SK-N-SH treated with all-trans-retinoic acid at 6 μM for 48 hours (cell line): Measurements from ENCODE around the gene ZBTB47.

Experiments used
- ATAC-seq: fragments of 200-7000 bp; cut with Tn5 transposase; 3 replicates; pipeline ENCODE4 v1.9.1; 2020; ENCODE audit warnings: mild to moderate bottlenecking, moderate library complexity
- ARNTL ChIP-seq: fragments of 450-650 bp; formaldehyde crosslinking; IDR thresholded peaks from 2 replicates; pipeline ENCODE4 v1.5.0; 2020; ENCODE audit warnings: low read depth, mild to moderate bottlenecking, moderate library complexity, borderline replicate concordance
- BACH2 ChIP-seq: fragments of 250-450 bp; sonication (Bioruptor Pico); IDR thresholded peaks from 2 replicates; pipeline ENCODE4 v1.9.0; 2021; ENCODE audit warnings: mild to moderate bottlenecking, borderline replicate concordance
- ESRRG ChIP-seq: fragments of 250-450 bp; sonication (Bioruptor Pico); IDR thresholded peaks from 2 replicates; pipeline ENCODE4 v1.6.1; 2021; ENCODE audit warnings: mild to moderate bottlenecking
- GLIS3 ChIP-seq: fragments of 250-450 bp; sonication (Bioruptor Pico); IDR thresholded peaks from 2 replicates; pipeline ENCODE4 v1.5.0; 2020; ENCODE audit warnings: mild to moderate bottlenecking, moderate library complexity
- ISL1 ChIP-seq: fragments of 250-450 bp; sonication (Bioruptor Pico); IDR thresholded peaks from 2 replicates; pipeline ENCODE4 v2.1.2; 2022; ENCODE audit warnings: mild to moderate bottlenecking, moderate library complexity
- OSR1 ChIP-seq: fragments of 250-450 bp; sonication (Bioruptor Pico); IDR thresholded peaks from 2 replicates; pipeline ENCODE4 v1.8.0; 2022; ENCODE audit warnings: moderate library complexity, mild to moderate bottlenecking, inconsistent platforms
- PPARA ChIP-seq: fragments of 250-450 bp; sonication (Bioruptor Pico); IDR thresholded peaks from 2 replicates; pipeline ENCODE4 v1.5.0; 2020; ENCODE audit warnings: mild to moderate bottlenecking, borderline replicate concordance
- RARB ChIP-seq: fragments of 250-450 bp; sonication (Bioruptor Pico); IDR thresholded peaks from 2 replicates; pipeline ENCODE4 v1.8.0; 2021; ENCODE audit warnings: mild to moderate bottlenecking, moderate library complexity
- SNAI2 ChIP-seq: fragments of 250-450 bp; sonication (Bioruptor Pico); IDR thresholded peaks from 2 replicates; pipeline ENCODE4 v1.5.0; 2020; ENCODE audit warnings: mild to moderate bottlenecking, moderate library complexity
- TCF4 ChIP-seq: fragments of 250-450 bp; sonication (Bioruptor Pico); IDR thresholded peaks from 2 replicates; pipeline ENCODE4 v1.8.0; 2021; ENCODE audit warnings: mild to moderate bottlenecking, moderate library complexity, borderline replicate concordance
- TOX ChIP-seq: fragments of 250-450 bp; sonication (Bioruptor Pico); IDR thresholded peaks from 2 replicates; pipeline ENCODE4 v1.8.0; 2021; ENCODE audit warnings: mild to moderate bottlenecking, moderate library complexity, borderline replicate concordance
- ZC3H10 ChIP-seq: fragments of 250-450 bp; sonication (Bioruptor Pico); IDR thresholded peaks from 2 replicates; pipeline ENCODE4 v1.5.1; 2021; ENCODE audit warnings: mild to moderate bottlenecking, moderate library complexity
- ZFP3 ChIP-seq: fragments of 250-450 bp; sonication (Bioruptor Pico); IDR thresholded peaks from 2 replicates; pipeline ENCODE4 v1.5.0; 2020; ENCODE audit warnings: mild to moderate bottlenecking, moderate library complexity
- ZFP30 ChIP-seq: fragments of 450-650 bp; formaldehyde crosslinking; IDR thresholded peaks from 2 replicates; pipeline ENCODE4 v1.5.0; 2022; ENCODE audit warnings: mild to moderate bottlenecking, moderate library complexity
- ZNF565 ChIP-seq: fragments of 450-650 bp; formaldehyde crosslinking; conservative IDR thresholded peaks from 2 replicates; pipeline ENCODE4 v1.5.0; 2020; ENCODE audit warnings: low read depth, mild to moderate bottlenecking, moderate library complexity
- ZNF70 ChIP-seq: fragments of 450-650 bp; formaldehyde crosslinking; IDR thresholded peaks from 2 replicates; pipeline ENCODE4 v1.5.0; 2020; ENCODE audit warnings: mild to moderate bottlenecking, moderate library complexity
- ZNF8 ChIP-seq: fragments of 450-650 bp; formaldehyde crosslinking; IDR thresholded peaks from 2 replicates; pipeline ENCODE4 v1.5.0; 2020; ENCODE audit warnings: mild to moderate bottlenecking, moderate library complexity
- TF ChIP-seq, protein P1 (sequence below): fragments of 250-450 bp; sonication (Bioruptor Pico); IDR thresholded peaks from 2 replicates; pipeline ENCODE4 v1.8.0; 2020; ENCODE audit warnings: mild to moderate bottlenecking, moderate library complexity, borderline replicate concordance
- TF ChIP-seq, protein P2 (sequence below): fragments of 250-450 bp; sonication (Bioruptor Pico); IDR thresholded peaks from 2 replicates; pipeline ENCODE4 v1.8.0; 2021; ENCODE audit warnings: low read depth, mild to moderate bottlenecking, moderate library complexity, borderline replicate concordance
- TF ChIP-seq, protein P3 (sequence below): fragments of 250-450 bp; sonication (Bioruptor Pico); IDR thresholded peaks from 2 replicates; pipeline ENCODE4 v1.5.1; 2021; ENCODE audit warnings: mild to moderate bottlenecking, moderate library complexity
- TF ChIP-seq, protein P4 (sequence below): fragments of 250-450 bp; sonication (Bioruptor Pico); IDR thresholded peaks from 2 replicates; pipeline ENCODE4 v1.5.0; 2020; ENCODE audit warnings: mild to moderate bottlenecking, moderate library complexity

The ZBTB47 gene

GRCh38 chr3:42654331-42655201 lies 1.1 kb downstream of the ZBTB47 start:
- ATAC-seq, result peak; percentile 17
- TF ChIP-seq ZFP30 (CRISPR knock-in tag), result no peak
- TF ChIP-seq, protein P1, sequence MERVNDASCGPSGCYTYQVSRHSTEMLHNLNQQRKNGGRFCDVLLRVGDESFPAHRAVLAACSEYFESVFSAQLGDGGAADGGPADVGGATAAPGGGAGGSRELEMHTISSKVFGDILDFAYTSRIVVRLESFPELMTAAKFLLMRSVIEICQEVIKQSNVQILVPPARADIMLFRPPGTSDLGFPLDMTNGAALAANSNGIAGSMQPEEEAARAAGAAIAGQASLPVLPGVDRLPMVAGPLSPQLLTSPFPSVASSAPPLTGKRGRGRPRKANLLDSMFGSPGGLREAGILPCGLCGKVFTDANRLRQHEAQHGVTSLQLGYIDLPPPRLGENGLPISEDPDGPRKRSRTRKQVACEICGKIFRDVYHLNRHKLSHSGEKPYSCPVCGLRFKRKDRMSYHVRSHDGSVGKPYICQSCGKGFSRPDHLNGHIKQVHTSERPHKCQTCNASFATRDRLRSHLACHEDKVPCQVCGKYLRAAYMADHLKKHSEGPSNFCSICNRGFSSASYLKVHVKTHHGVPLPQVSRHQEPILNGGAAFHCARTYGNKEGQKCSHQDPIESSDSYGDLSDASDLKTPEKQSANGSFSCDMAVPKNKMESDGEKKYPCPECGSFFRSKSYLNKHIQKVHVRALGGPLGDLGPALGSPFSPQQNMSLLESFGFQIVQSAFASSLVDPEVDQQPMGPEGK (CRISPR knock-in tag), result peak; percentile 91; the same call in 1 of the 2 replicates
- TF ChIP-seq ZNF8 (CRISPR knock-in tag), result peak; percentile 53; the same call in 1 of the 2 replicates

DNA sequence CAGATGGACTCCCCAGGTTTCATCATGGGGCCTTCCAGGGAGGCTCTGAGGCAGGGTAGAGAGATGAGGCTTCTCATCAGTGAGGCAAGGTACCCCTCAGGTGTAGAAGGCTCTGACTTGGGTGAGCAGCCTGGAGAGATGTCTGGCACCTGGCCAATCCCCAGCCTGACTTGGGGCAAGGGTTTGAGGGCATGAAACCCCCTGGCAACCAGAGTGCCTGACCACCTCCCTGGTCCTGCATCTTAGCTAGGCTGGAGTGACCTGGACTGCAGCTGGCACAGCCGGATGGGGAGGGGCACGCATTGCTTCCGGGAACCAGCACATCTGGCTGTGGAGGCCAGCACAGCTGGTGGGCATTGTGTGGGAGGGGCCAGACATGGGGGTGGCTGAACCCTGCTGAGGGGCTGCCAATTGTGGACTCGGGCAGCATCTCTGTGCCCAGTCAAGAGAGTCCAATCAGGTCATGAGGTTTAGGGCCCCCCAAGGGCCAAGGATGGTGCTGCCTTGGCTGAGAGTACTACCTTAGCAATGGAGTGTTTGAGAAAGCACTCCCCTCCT lies 1.9 kb downstream of the ZBTB47 start:
- TF ChIP-seq, protein P2, sequence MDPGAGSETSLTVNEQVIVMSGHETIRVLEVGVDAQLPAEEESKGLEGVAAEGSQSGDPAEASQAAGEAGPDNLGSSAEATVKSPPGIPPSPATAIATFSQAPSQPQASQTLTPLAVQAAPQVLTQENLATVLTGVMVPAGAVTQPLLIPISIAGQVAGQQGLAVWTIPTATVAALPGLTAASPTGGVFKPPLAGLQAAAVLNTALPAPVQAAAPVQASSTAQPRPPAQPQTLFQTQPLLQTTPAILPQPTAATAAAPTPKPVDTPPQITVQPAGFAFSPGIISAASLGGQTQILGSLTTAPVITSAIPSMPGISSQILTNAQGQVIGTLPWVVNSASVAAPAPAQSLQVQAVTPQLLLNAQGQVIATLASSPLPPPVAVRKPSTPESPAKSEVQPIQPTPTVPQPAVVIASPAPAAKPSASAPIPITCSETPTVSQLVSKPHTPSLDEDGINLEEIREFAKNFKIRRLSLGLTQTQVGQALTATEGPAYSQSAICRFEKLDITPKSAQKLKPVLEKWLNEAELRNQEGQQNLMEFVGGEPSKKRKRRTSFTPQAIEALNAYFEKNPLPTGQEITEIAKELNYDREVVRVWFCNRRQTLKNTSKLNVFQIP (CRISPR knock-in tag), result no peak
- TF ChIP-seq PPARA (CRISPR knock-in tag) (no peak), ZC3H10 (no peak), GLIS3 (CRISPR knock-in tag) (no peak), ZNF8 (CRISPR knock-in tag) (no peak), TCF4 (CRISPR knock-in tag) (no peak), ESRRG (CRISPR knock-in tag) (no peak), ZNF70 (CRISPR knock-in tag) (no peak), OSR1 (CRISPR knock-in tag) (no peak), BACH2 (no peak), TOX (CRISPR knock-in tag) (no peak), RARB (CRISPR knock-in tag) (no peak), ARNTL (CRISPR knock-in tag) (no peak)
- TF ChIP-seq, protein P1 (CRISPR knock-in tag), result no peak
- TF ChIP-seq, all 23 proteins: peak for 0
- ATAC-seq, result no peak

DNA sequence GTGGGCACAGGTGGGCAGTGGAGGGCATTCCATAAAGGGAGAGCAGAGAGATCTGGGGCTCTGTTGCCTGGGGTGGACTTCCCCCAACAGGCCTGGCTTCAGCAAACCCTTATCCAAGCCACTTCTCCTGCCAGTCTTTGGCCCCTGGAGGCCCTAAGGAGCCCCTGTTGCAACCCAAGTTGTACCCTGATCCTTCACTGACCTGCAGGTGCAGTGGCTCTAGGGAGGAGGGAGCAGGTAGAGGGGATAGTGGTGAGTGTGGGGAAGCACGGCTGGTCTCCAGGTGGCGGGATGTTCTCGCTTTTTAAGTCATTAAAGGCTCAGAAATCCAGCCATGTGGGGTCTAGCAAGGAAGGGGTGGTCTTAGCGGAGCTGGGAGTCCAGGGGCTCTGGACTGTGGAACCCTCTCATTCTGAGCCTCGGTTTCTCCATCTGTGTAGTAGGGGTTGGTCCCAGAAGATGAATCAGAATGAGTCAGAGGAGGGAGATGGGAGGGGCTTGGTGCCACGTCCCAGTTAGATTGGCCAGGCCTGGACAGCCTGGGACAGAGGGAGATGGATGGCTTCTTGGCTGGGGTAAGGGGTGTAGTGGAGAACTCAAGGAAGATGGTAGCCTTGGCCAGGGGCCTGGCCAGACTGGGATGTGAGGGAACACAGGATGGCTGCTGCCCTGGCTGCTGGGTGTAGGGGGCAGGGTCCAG lies 2.6 kb downstream of the ZBTB47 start:
- ATAC-seq, result no peak
- TF ChIP-seq OSR1 (CRISPR knock-in tag) (no peak), ZNF70 (CRISPR knock-in tag) (no peak), RARB (CRISPR knock-in tag) (no peak), ZFP3 (CRISPR knock-in tag) (no peak), ESRRG (CRISPR knock-in tag) (no peak), PPARA (CRISPR knock-in tag) (no peak), TOX (CRISPR knock-in tag) (no peak), ARNTL (CRISPR knock-in tag) (no peak), TCF4 (CRISPR knock-in tag) (no peak), ZFP30 (CRISPR knock-in tag) (no peak), SNAI2 (CRISPR knock-in tag) (no peak), ZNF8 (CRISPR knock-in tag) (no peak), BACH2 (no peak), GLIS3 (CRISPR knock-in tag) (no peak), ZNF565 (CRISPR knock-in tag) (no peak), ISL1 (CRISPR knock-in tag) (no peak)
- TF ChIP-seq, protein P3, sequence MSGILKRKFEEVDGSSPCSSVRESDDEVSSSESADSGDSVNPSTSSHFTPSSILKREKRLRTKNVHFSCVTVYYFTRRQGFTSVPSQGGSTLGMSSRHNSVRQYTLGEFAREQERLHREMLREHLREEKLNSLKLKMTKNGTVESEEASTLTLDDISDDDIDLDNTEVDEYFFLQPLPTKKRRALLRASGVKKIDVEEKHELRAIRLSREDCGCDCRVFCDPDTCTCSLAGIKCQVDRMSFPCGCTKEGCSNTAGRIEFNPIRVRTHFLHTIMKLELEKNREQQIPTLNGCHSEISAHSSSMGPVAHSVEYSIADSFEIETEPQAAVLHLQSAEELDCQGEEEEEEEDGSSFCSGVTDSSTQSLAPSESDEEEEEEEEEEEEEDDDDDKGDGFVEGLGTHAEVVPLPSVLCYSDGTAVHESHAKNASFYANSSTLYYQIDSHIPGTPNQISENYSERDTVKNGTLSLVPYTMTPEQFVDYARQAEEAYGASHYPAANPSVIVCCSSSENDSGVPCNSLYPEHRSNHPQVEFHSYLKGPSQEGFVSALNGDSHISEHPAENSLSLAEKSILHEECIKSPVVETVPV (CRISPR knock-in tag), result no peak
- TF ChIP-seq, protein P1 (CRISPR knock-in tag), result no peak
- TF ChIP-seq, protein P4, sequence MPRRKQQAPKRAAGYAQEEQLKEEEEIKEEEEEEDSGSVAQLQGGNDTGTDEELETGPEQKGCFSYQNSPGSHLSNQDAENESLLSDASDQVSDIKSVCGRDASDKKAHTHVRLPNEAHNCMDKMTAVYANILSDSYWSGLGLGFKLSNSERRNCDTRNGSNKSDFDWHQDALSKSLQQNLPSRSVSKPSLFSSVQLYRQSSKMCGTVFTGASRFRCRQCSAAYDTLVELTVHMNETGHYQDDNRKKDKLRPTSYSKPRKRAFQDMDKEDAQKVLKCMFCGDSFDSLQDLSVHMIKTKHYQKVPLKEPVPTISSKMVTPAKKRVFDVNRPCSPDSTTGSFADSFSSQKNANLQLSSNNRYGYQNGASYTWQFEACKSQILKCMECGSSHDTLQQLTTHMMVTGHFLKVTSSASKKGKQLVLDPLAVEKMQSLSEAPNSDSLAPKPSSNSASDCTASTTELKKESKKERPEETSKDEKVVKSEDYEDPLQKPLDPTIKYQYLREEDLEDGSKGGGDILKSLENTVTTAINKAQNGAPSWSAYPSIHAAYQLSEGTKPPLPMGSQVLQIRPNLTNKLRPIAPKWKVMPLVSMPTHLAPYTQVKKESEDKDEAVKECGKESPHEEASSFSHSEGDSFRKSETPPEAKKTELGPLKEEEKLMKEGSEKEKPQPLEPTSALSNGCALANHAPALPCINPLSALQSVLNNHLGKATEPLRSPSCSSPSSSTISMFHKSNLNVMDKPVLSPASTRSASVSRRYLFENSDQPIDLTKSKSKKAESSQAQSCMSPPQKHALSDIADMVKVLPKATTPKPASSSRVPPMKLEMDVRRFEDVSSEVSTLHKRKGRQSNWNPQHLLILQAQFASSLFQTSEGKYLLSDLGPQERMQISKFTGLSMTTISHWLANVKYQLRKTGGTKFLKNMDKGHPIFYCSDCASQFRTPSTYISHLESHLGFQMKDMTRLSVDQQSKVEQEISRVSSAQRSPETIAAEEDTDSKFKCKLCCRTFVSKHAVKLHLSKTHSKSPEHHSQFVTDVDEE, result no peak
